ENCODE data around the gene SF1. TPM values are rescaled to one million over a fixed set of nuclear protein-coding genes. Genes with fewer than 3 reads are reported as not detected.

The SF1 gene
- total and polyA plus RNA-seq, 4 experiments from 2014 or later: 48.3 to 832 (median 481) TPM

- peaks cover 9 to 40% (median 22%) of the 10 kb centered on the region in 4 donors for H3K4me1 Mint-ChIP-seq
- H3K36me3 Mint-ChIP-seq: peaks cover 8 to 34% of the 10 kb centered on the region in 2 donors
- no peaks in the 10 kb centered on the region for H3K9me3 ChIP-seq (ENCODE audit: control insufficient read depth in 1 of 2, low read length in 2 of 2)
- peaks cover 35% of the 10 kb centered on the region for H3K4me1 ChIP-seq (ENCODE audit: insufficient read depth, low read length)
- ChIA-PET CTCF (ENCODE audit: partially characterized antibody) (interaction anchor here (0.9 to 2.1 kb wide), 4 partner anchors 14 to 27 kb away, joined by 3 to 12 read pairs (median 6); partner anchors contain the start of gene SF1), POLR2A (ENCODE audit: partially characterized antibody) (interaction anchor here (1.0 to 9.4 kb wide), 12 partner anchors 9 to 114 kb away, joined by 3 to 143 read pairs (median 12); partner anchors contain the start of genes MEN1, RASGRP2 and SF1)
- H3K27me3 ChIP-seq (ENCODE audit: insufficient read depth, low read length): no peaks in the 10 kb centered on the region
- intact Hi-C loops (cut with micrococcal nuclease): loop anchor here (2.0 to 5.0 kb wide), 4 partner anchors 41 to 113 kb away; partner anchors contain the start of genes CDC42BPG, EHD1 and RASGRP2
- peak overlapping the region; percentile 79 for H3K27ac ChIP-seq (ENCODE audit: low read depth, low read length)
- H3K27ac Mint-ChIP-seq: peak overlapping the region; percentile 83 to 93 (median 91)
- peaks cover 31% of the 10 kb centered on the region for H3K36me3 ChIP-seq (ENCODE audit: insufficient read depth, low read length)
- H3K4me3 ChIP-seq (ENCODE audit: low read length in 2 of 2): peak overlapping the region in 1 of 2 donors; percentile 57
- peak in 1 of 5 donors; percentile 13 for DNase-seq
- H3K9me3 Mint-ChIP-seq: no peaks in the 10 kb centered on the region
- peak overlapping the region; percentile 80 to 86 (median 83) for H3K4me3 Mint-ChIP-seq
- no peaks in the 10 kb centered on the region for H3K27me3 Mint-ChIP-seq
Measured at GRCh38 chr11:64801561-64802369, 23.4 kb upstream of the SF1 start.

GRCh38 chr11:64801158-64801464, 22.8 kb upstream of the SF1 start:
- H3K27me3 ChIP-seq (ENCODE audit: insufficient read depth, low read length): no peaks in the 10 kb centered on the region
- Mint-ChIP-seq H3K4me1 (peaks cover 9 to 38% (median 20%) of the 10 kb centered on the region in 4 donors), H3K27ac (peak overlapping the region; percentile 13 to 93 (median 83)), H3K4me3 (peak overlapping the region in 7 of 8 donors; percentile 23 to 85 (median 83)), H3K27me3 (no peaks in the 10 kb centered on the region), H3K9me3 (no peaks in the 10 kb centered on the region), H3K36me3 (peaks cover 5 to 37% of the 10 kb centered on the region in 2 donors)
- intact Hi-C loops (cut with micrococcal nuclease): loop anchor here (5.0 kb wide), 1 partner anchor 41 kb away; the partner anchor contains the start of gene CDC42BPG
- CTCF ChIA-PET (ENCODE audit: partially characterized antibody): interaction anchor here (1.0 to 1.8 kb wide), 2 partner anchors 10 to 15 kb away, joined by 4 read pairs; no protein-coding TSS in a partner anchor
- H3K27ac ChIP-seq (ENCODE audit: low read depth, low read length): peak overlapping the region; percentile 79
- no peaks in the 10 kb centered on the region for H3K9me3 ChIP-seq (ENCODE audit: control insufficient read depth in 1 of 2, low read length in 2 of 2)
- peaks cover 35% of the 10 kb centered on the region for H3K4me1 ChIP-seq (ENCODE audit: insufficient read depth, low read length)
- H3K36me3 ChIP-seq (ENCODE audit: insufficient read depth, low read length): peaks cover 37% of the 10 kb centered on the region
- DNase-seq: no peak
- H3K4me3 ChIP-seq (ENCODE audit: low read length in 2 of 2): no peak overlapping the region
- POLR2A ChIA-PET (ENCODE audit: partially characterized antibody): interaction anchor here (1.2 to 9.4 kb wide), 5 partner anchors 10 to 76 kb away, joined by 3 to 143 read pairs (median 19); partner anchors contain the start of genes MEN1, RASGRP2 and SF1

- Histone ChIP-seq H3K27me3 (ENCODE audit: insufficient read depth, low read length) (no peaks in the 10 kb centered on the region), H3K9me3 (ENCODE audit: control insufficient read depth in 1 of 2, low read length in 2 of 2) (no peaks in the 10 kb centered on the region), H3K4me3 (ENCODE audit: low read length in 2 of 2) (no peak overlapping the region), H3K36me3 (ENCODE audit: insufficient read depth, low read length) (peaks cover 32% of the 10 kb centered on the region), H3K27ac (ENCODE audit: low read depth, low read length) (no peak overlapping the region), H3K4me1 (ENCODE audit: insufficient read depth, low read length) (peaks cover 35% of the 10 kb centered on the region)
- peaks cover 9 to 38% (median 22%) of the 10 kb centered on the region in 4 donors for H3K4me1 Mint-ChIP-seq
- CTCF ChIA-PET (ENCODE audit: partially characterized antibody): interaction anchor here (1.0 to 2.1 kb wide), 4 partner anchors 11 to 57 kb away, joined by 3 to 7 read pairs (median 4); partner anchors contain the start of genes RASGRP2 and SF1
- intact Hi-C loops (cut with micrococcal nuclease): loop anchor here (5.0 kb wide), 1 partner anchor 42 kb away; the partner anchor contains the start of gene CDC42BPG
- peaks cover 8 to 36% of the 10 kb centered on the region in 2 donors for H3K36me3 Mint-ChIP-seq
- peak overlapping the region in 4 of 8 donors; percentile 10 to 83 (median 53) for H3K4me3 Mint-ChIP-seq
- no peak for DNase-seq
- POLR2A ChIA-PET (ENCODE audit: partially characterized antibody): interaction anchor here (0.6 to 9.4 kb wide), 11 partner anchors 9 to 585 kb away, joined by 3 to 143 read pairs (median 4); partner anchors contain the start of genes MEN1, RASGRP2 and SF1
- H3K9me3 Mint-ChIP-seq: no peaks in the 10 kb centered on the region
- peak overlapping the region in 5 of 7 donors; percentile 42 to 91 (median 63) for H3K27ac Mint-ChIP-seq
- no peaks in the 10 kb centered on the region for H3K27me3 Mint-ChIP-seq
Measured at GRCh38 chr11:64800303-64801157, 22.2 kb upstream of the SF1 start.

- POLR2A ChIA-PET (ENCODE audit: partially characterized antibody): interaction anchor here (0.8 to 9.4 kb wide), 10 partner anchors 10 to 78 kb away, joined by 3 to 143 read pairs (median 4); partner anchors contain the start of genes RASGRP2 and SF1
- Histone ChIP-seq H3K27me3 (ENCODE audit: insufficient read depth, low read length) (no peaks in the 10 kb centered on the region), H3K9me3 (ENCODE audit: control insufficient read depth in 1 of 2, low read length in 2 of 2) (no peaks in the 10 kb centered on the region), H3K27ac (ENCODE audit: low read depth, low read length) (no peak overlapping the region), H3K4me3 (ENCODE audit: low read length in 2 of 2) (no peak overlapping the region), H3K4me1 (ENCODE audit: insufficient read depth, low read length) (peaks cover 35% of the 10 kb centered on the region), H3K36me3 (ENCODE audit: insufficient read depth, low read length) (peaks cover 29% of the 10 kb centered on the region)
- Mint-ChIP-seq H3K27me3 (no peaks in the 10 kb centered on the region), H3K27ac (peak overlapping the region in 5 of 7 donors; percentile 18 to 83 (median 64)), H3K4me3 (peak overlapping the region in 4 of 8 donors; percentile 15 to 64 (median 46)), H3K9me3 (no peaks in the 10 kb centered on the region), H3K4me1 (peaks cover 10 to 41% (median 24%) of the 10 kb centered on the region in 4 donors), H3K36me3 (peaks cover 8 to 39% of the 10 kb centered on the region in 2 donors)
- intact Hi-C loops (cut with micrococcal nuclease): loop anchor here (5.0 kb wide), 1 partner anchor 43 kb away; the partner anchor contains the start of gene CDC42BPG
- DNase-seq: no peak
- CTCF ChIA-PET (ENCODE audit: partially characterized antibody): interaction anchor here (1.1 to 2.1 kb wide), 3 partner anchors 14 to 56 kb away, joined by 3 to 7 read pairs (median 4); partner anchors contain the start of genes RASGRP2 and SF1
Measured at GRCh38 chr11:64799623-64800302, 21.4 kb upstream of the SF1 start.

GRCh38 chr11:64799256-64799622, 20.9 kb upstream of the SF1 start:
- Mint-ChIP-seq H3K27ac (peak overlapping the region in 3 of 7 donors; percentile 18 to 64 (median 59)), H3K4me1 (peaks cover 13 to 46% (median 27%) of the 10 kb centered on the region in 4 donors), H3K27me3 (no peaks in the 10 kb centered on the region), H3K36me3 (peaks cover 11 to 43% of the 10 kb centered on the region in 2 donors), H3K9me3 (no peaks in the 10 kb centered on the region), H3K4me3 (no peak overlapping the region)
- POLR2A ChIA-PET (ENCODE audit: partially characterized antibody): interaction anchor here (0.8 to 9.4 kb wide), 10 partner anchors 10 to 79 kb away, joined by 3 to 143 read pairs (median 4); partner anchors contain the start of genes RASGRP2 and SF1
- no peak for DNase-seq
- Histone ChIP-seq H3K4me3 (ENCODE audit: low read length in 2 of 2) (no peak overlapping the region), H3K9me3 (ENCODE audit: control insufficient read depth in 1 of 2, low read length in 2 of 2) (no peaks in the 10 kb centered on the region), H3K27ac (ENCODE audit: low read depth, low read length) (no peak overlapping the region), H3K4me1 (ENCODE audit: insufficient read depth, low read length) (peaks cover 31% of the 10 kb centered on the region), H3K36me3 (ENCODE audit: insufficient read depth, low read length) (peaks cover 29% of the 10 kb centered on the region), H3K27me3 (ENCODE audit: insufficient read depth, low read length) (no peaks in the 10 kb centered on the region)
- intact Hi-C loops (cut with micrococcal nuclease): no loop called here
- CTCF ChIA-PET (ENCODE audit: partially characterized antibody): interaction anchor here (1.1 to 2.1 kb wide), 3 partner anchors 13 to 56 kb away, joined by 3 to 7 read pairs (median 4); partner anchors contain the start of genes RASGRP2 and SF1
